ENCODE results near the gene SCNN1A.

The SCNN1A gene

DNA sequence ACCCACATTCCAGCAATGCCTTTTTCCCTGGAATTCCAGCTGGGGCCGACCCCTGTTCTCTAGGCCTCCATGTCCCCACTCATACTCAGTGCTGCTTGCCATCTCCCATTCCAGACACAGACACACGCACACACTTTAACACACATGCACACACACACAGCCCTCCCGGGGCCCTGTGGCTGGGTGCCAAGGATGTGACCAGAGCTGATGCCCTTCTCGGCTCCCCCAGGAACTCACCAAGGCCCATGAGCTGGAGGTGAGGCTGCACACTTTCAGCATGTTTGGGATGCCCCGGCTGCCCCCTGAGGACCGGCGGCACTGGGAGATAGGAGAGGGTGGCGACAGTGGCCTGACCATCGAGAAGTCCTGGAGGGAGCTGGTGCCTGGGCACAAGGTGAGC lies 60.6 kb downstream of the SCNN1A start:
- TF ChIP-seq GLIS3 (CRISPR knock-in tag; IDR thresholded peaks at IDR 0.05), result no peak
- no peak for TF ChIP-seq BACH2 (CRISPR knock-in tag; IDR thresholded peaks at IDR 0.05; ENCODE audit: borderline replicate concordance)
- TF ChIP-seq ISL1 (CRISPR knock-in tag; IDR thresholded peaks at IDR 0.05), result no peak
- no peak for TF ChIP-seq CSRNP3 (CRISPR knock-in tag; IDR thresholded peaks at IDR 0.05)
- TF ChIP-seq ZFP30 (CRISPR knock-in tag; IDR thresholded peaks at IDR 0.05), result no peak
- no peak for TF ChIP-seq PPARA (CRISPR knock-in tag; IDR thresholded peaks at IDR 0.05; ENCODE audit: borderline replicate concordance)
- TF ChIP-seq ZC3H10 (CRISPR knock-in tag; IDR thresholded peaks at IDR 0.05), result no peak
- TF ChIP-seq OSR1 (CRISPR knock-in tag; IDR thresholded peaks at IDR 0.05), result no peak
- no peak for TF ChIP-seq ZNF565 (CRISPR knock-in tag; conservative IDR thresholded peaks at IDR 0.05; ENCODE audit: low read depth)
- TF ChIP-seq RARB (CRISPR knock-in tag; IDR thresholded peaks at IDR 0.05), result no peak
- no peak for TF ChIP-seq CSDC2 (CRISPR knock-in tag; IDR thresholded peaks at IDR 0.05)
- no peak for TF ChIP-seq CREB5 (CRISPR knock-in tag; IDR thresholded peaks at IDR 0.05; ENCODE audit: low read depth)
- no peak for TF ChIP-seq TSHZ2 (CRISPR knock-in tag; IDR thresholded peaks at IDR 0.05)
- TF ChIP-seq SNAI2 (CRISPR knock-in tag; IDR thresholded peaks at IDR 0.05), result no peak
- TF ChIP-seq, protein P1, sequence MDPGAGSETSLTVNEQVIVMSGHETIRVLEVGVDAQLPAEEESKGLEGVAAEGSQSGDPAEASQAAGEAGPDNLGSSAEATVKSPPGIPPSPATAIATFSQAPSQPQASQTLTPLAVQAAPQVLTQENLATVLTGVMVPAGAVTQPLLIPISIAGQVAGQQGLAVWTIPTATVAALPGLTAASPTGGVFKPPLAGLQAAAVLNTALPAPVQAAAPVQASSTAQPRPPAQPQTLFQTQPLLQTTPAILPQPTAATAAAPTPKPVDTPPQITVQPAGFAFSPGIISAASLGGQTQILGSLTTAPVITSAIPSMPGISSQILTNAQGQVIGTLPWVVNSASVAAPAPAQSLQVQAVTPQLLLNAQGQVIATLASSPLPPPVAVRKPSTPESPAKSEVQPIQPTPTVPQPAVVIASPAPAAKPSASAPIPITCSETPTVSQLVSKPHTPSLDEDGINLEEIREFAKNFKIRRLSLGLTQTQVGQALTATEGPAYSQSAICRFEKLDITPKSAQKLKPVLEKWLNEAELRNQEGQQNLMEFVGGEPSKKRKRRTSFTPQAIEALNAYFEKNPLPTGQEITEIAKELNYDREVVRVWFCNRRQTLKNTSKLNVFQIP (CRISPR knock-in tag; IDR thresholded peaks at IDR 0.05; ENCODE audit: borderline replicate concordance, low read depth), result no peak
- TF ChIP-seq ZFP3 (CRISPR knock-in tag; IDR thresholded peaks at IDR 0.05), result no peak
- TF ChIP-seq ZNF70 (CRISPR knock-in tag; IDR thresholded peaks at IDR 0.05), result no peak
- no peak for TF ChIP-seq TOX (CRISPR knock-in tag; IDR thresholded peaks at IDR 0.05; ENCODE audit: borderline replicate concordance)
- TF ChIP-seq ARNTL (CRISPR knock-in tag; IDR thresholded peaks at IDR 0.05; ENCODE audit: borderline replicate concordance, low read depth), result no peak
- ATAC-seq, result no peak

DNA sequence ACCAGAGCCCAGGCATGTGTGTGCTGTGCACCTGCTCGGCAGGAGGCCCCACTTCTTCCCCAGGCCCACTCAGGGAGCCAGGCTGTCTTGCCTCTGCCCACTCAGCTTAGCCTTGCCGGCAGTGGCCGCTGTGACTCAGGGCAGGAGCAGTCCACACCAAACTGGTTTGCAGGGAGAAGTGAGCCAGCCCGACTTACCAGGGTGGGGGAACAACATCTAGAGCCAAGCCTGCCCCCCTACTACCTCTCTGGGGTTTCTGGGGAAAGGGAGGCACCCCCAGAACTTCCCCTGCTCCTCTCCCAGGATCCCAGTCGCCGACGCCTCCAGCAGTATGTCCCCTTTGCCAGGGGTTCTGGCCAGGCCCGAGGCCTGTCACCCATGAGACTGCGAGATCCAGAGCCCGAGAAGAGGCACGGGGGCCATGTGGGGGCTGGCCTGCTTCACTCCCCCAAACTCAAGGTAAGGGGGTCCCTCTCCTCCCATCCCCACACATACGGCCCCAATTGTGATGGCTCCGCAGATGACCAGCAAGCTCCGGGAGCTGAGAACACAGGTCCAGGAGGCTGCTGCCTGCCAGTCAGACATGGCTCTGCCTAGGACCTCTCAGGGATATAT lies 61.9 kb downstream of the SCNN1A start:
- ATAC-seq, result no peak
- TF ChIP-seq CSRNP3 (CRISPR knock-in tag; IDR thresholded peaks at IDR 0.05) (no peak), SNAI2 (CRISPR knock-in tag; IDR thresholded peaks at IDR 0.05) (no peak), PATZ1 (CRISPR knock-in tag; IDR thresholded peaks at IDR 0.05; ENCODE audit: borderline replicate concordance) (no peak), TSHZ2 (CRISPR knock-in tag; IDR thresholded peaks at IDR 0.05) (no peak), ZNF565 (CRISPR knock-in tag; conservative IDR thresholded peaks at IDR 0.05; ENCODE audit: low read depth) (no peak), ZNF70 (CRISPR knock-in tag; IDR thresholded peaks at IDR 0.05) (no peak), TOX (CRISPR knock-in tag; IDR thresholded peaks at IDR 0.05; ENCODE audit: borderline replicate concordance) (no peak), ZFP3 (CRISPR knock-in tag; IDR thresholded peaks at IDR 0.05) (no peak), TCF4 (CRISPR knock-in tag; IDR thresholded peaks at IDR 0.05; ENCODE audit: borderline replicate concordance) (no peak)
- TF ChIP-seq, protein P1 (CRISPR knock-in tag; IDR thresholded peaks at IDR 0.05; ENCODE audit: borderline replicate concordance, low read depth), result no peak
